Peyer's patch (tissue), 4 donors: Measurements from ENCODE around the gene CHD9. TPM values are rescaled to one million over a fixed set of nuclear protein-coding genes. Genes with fewer than 3 reads are reported as not detected.

ENCODE experiments used
- DNase-seq, 3 donors: peaks; one replicate each; pipeline ENCODE4 v3.0.0-alpha.2; 2017 to 2019
- H3K27ac ChIP-seq, 4 donors: fragments of 200-600 bp; sonication (generic); one replicate each; pipeline ENCODE4 v1.5.1; 2016 to 2019
- H3K27me3 ChIP-seq, 2 donors: fragments of 200-600 bp; sonication (generic); one replicate each; pipeline ENCODE4 v1.5.1; 2019
- H3K36me3 ChIP-seq, 3 donors: fragments of 200-600 bp; sonication (generic); one replicate each; pipeline ENCODE4 v1.5.1; 2016 to 2019
- H3K4me1 ChIP-seq, 4 donors: fragments of 200-600 bp; sonication (generic); one replicate each; pipeline ENCODE4 v1.5.1; 2016 to 2019
- H3K4me3 ChIP-seq, 4 donors: fragments of 200-600 bp; sonication (generic); 1 replicate in 3 of 4; 2 replicates in 1 of 4; pipeline ENCODE4 v1.5.1; 2016 to 2019; ENCODE audit warnings: mild to moderate bottlenecking in 1 of 4
- H3K9me3 ChIP-seq, 4 donors: fragments of 200-600 bp; sonication (generic); one replicate each; pipeline ENCODE4 v1.5.1; 2016 to 2019; ENCODE audit warnings: mild to moderate bottlenecking in 1 of 4
- POLR2A ChIP-seq, 2 donors: fragments of 450-650 bp; IDR thresholded peaks; one replicate each; pipeline ENCODE4 v1.5.1; 2017; ENCODE audit warnings: antibody characterized with exemption in 2 of 2, mild to moderate bottlenecking in 2 of 2, moderate library complexity in 2 of 2
- total RNA-seq, 4 donors: library from RNA; depleted of rRNA; stranded (reverse); fragments of >200 nt; gene quantifications; one replicate each; pipeline ENCODE4 v1.1.0, GENCODE V29; 2016
- TF ChIP-seq, protein P1 (sequence below), 6 experiments: fragments of 450-650 bp in 4 of 6; fragments of 200-600 bp in 2 of 6; sonication (generic) in 1 of 6; IDR thresholded peaks; one replicate each; pipeline ENCODE4 v1.5.1; 2017 to 2019; ENCODE audit warnings: antibody characterized with exemption in 6 of 6, mild to moderate bottlenecking in 3 of 6, moderate library complexity in 1 of 6

Gene CHD9
- total RNA-seq, 4 donors from 2014 or later: 48.4 to 187 (median 79.3) TPM

GRCh38 chr16:53337294-53337693, 282.5 kb downstream of the CHD9 start:
- Histone ChIP-seq H3K4me1 (no peaks in the 10 kb centered on the region), H3K4me3 (no peak overlapping the region), H3K27ac (no peak overlapping the region), H3K36me3 (no peaks in the 10 kb centered on the region), H3K27me3 (no peaks in the 10 kb centered on the region), H3K9me3 (no peaks in the 10 kb centered on the region)
- TF ChIP-seq, protein P1, sequence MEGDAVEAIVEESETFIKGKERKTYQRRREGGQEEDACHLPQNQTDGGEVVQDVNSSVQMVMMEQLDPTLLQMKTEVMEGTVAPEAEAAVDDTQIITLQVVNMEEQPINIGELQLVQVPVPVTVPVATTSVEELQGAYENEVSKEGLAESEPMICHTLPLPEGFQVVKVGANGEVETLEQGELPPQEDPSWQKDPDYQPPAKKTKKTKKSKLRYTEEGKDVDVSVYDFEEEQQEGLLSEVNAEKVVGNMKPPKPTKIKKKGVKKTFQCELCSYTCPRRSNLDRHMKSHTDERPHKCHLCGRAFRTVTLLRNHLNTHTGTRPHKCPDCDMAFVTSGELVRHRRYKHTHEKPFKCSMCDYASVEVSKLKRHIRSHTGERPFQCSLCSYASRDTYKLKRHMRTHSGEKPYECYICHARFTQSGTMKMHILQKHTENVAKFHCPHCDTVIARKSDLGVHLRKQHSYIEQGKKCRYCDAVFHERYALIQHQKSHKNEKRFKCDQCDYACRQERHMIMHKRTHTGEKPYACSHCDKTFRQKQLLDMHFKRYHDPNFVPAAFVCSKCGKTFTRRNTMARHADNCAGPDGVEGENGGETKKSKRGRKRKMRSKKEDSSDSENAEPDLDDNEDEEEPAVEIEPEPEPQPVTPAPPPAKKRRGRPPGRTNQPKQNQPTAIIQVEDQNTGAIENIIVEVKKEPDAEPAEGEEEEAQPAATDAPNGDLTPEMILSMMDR (IDR thresholded peaks at IDR 0.05): no peak
- no peak for TF ChIP-seq POLR2A (IDR thresholded peaks at IDR 0.05)
- no peak for DNase-seq

DNA sequence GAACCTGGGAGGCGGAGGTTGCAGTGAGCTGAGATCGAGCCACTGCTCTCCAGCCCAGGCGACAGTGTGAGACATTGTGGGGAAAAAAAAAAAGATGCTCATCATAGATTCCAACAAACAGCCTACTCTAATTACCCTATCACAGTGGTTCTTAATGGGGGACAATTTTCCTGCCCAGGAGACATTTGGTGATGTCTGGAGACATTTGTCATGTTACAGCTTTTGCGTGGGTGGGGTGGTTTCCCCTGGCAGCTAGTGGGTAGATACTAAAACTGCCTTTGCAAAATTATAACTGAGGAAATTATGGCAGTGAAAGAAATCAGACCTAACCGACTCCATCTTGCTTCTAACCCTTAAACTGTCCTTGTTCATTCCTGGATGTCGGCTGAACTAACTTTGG, 287.0 kb downstream of the CHD9 start:
- H3K4me1 ChIP-seq: no peaks in the 10 kb centered on the region
- H3K9me3 ChIP-seq: no peaks in the 10 kb centered on the region
- no peak overlapping the region for H3K27ac ChIP-seq
- TF ChIP-seq POLR2A (IDR thresholded peaks at IDR 0.05): no peak
- TF ChIP-seq, protein P1 (IDR thresholded peaks at IDR 0.05): no peak
- H3K27me3 ChIP-seq: no peaks in the 10 kb centered on the region
- DNase-seq: no peak
- no peaks in the 10 kb centered on the region for H3K36me3 ChIP-seq
- no peak overlapping the region for H3K4me3 ChIP-seq

DNA sequence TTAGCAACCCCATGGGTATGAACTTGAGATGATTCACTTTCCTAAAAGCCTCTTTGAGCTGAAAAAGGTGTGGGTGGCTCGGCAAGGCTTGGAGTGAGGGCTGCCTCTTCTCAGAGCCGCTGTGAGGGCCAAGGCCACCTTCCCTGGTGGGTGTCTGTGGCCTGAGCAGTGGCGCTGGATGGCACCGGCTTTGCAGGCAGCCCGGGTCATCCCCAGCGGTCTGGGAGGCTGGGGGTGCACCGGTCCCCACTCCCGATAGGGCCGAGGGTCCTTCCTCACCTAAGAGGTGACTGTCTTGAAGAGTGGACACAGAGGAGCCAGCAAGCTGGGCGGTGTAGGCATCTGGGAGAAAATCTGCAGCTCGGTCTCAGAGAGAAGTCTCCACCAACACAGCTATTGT, 300.3 kb downstream of the CHD9 start:
- TF ChIP-seq, protein P1 (IDR thresholded peaks at IDR 0.05): no peak
- TF ChIP-seq POLR2A (IDR thresholded peaks at IDR 0.05): no peak
- no peak for DNase-seq
- H3K36me3 ChIP-seq: no peaks in the 10 kb centered on the region
- H3K27me3 ChIP-seq: no peaks in the 10 kb centered on the region
- no peaks in the 10 kb centered on the region for H3K4me1 ChIP-seq
- H3K27ac ChIP-seq: no peak overlapping the region
- H3K9me3 ChIP-seq: no peaks in the 10 kb centered on the region
- no peak overlapping the region for H3K4me3 ChIP-seq

GRCh38 chr16:53356478-53357207, 301.9 kb downstream of the CHD9 start:
- Histone ChIP-seq H3K4me1 (no peaks in the 10 kb centered on the region), H3K27me3 (no peaks in the 10 kb centered on the region), H3K9me3 (no peaks in the 10 kb centered on the region), H3K4me3 (no peak overlapping the region), H3K36me3 (no peaks in the 10 kb centered on the region), H3K27ac (no peak overlapping the region)
- TF ChIP-seq, protein P1 (IDR thresholded peaks at IDR 0.05): no peak
- no peak for TF ChIP-seq POLR2A (IDR thresholded peaks at IDR 0.05)
- no peak for DNase-seq

DNA sequence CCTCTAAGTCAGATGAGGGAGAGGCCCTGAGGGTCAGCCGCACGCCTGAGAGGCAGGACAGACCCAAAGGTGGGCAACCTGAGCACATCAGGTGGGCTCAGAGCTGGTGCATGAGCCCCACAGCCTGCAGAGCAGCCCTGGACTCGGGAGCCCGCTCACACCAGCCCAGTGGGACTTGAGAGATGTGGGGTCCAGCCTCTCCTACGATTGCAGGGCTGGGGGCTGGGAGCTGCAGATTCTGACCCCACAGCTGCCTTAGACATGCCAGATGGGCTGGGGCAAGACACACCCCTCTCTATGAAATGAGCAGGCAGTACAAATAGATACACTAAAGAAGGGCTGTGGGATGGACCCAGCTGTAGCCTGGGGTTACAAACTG, 302.4 kb downstream of the CHD9 start:
- Histone ChIP-seq H3K27ac (no peak overlapping the region), H3K36me3 (no peaks in the 10 kb centered on the region), H3K4me1 (no peaks in the 10 kb centered on the region), H3K9me3 (no peaks in the 10 kb centered on the region), H3K4me3 (no peak overlapping the region), H3K27me3 (no peaks in the 10 kb centered on the region)
- TF ChIP-seq, protein P1 (IDR thresholded peaks at IDR 0.05): no peak
- no peak for TF ChIP-seq POLR2A (IDR thresholded peaks at IDR 0.05)
- no peak for DNase-seq
